NCI-H2171 (cell line): ENCODE measurements around the gene RPAIN.
A peak's percentile ranks its signal among the peaks of the same experiment; 100 is the strongest.
"Not testable (repeated sequence)": the region's sequence is repeated elsewhere in the genome, so short reads cannot be mapped to it uniquely, and the experiment has no call there.

Source experiments
- DNase-seq: peaks from one replicate; lab custom pipeline; 2025; lab: John Stamatoyannopoulos, UW

The RPAIN gene

GRCh38 chr17:5430413-5430999, 10.5 kb downstream of the RPAIN start:
- DNase-seq: no peak

DNA sequence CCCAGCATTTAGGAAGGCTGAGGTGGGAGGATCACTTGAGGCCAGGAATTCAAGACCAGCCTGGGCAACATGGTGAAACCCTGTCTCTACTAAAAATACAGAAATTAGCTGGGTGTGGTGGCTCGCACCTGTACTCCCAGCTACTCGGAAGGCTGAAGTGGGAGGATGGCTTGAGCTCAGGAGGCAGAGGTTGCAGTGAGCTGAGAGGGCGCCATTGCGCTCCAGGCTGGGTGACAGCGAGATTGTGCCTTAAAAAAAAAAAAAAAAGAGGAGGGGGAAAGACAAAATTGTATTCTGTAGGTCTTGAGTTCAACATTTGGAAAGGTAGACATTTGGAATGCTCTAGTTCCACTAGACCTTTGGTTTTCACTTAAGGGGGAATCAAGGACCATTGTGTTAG, 11.3 kb downstream of the RPAIN start:
- not testable (repeated sequence) for DNase-seq

DNA sequence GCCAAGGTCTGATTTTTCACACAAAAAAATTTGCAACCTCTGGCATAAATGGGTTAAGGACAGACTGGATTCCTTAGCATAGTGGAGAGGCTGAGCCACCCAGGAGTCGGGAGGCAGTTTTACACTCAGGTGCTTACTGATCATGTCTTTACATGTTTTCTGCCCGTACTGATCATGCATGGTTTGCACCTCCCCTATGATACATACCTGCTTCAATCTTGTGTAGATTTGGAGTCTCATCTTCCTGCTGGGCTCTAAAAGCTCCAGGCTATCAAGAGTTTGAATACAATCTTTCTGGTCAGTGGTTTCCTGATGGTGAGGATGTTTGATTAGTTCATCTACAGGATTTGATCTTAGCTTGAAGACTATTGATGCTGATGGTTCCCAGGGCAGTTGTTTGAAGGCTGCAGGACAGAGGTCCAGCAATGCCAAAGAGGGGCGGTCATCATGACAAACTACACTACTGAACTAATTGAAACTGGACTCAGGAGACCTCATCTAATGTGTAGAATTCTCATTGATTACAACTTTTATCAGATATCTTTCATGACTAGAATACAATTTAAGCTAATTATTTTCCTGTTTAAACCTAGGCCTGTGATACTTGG, 12.1 kb downstream of the RPAIN start:
- no peak for DNase-seq

GRCh38 chr17:5434984-5435383, 15.0 kb downstream of the RPAIN start:
- DNase-seq: no peak

GRCh38 chr17:5435781-5436315, 15.9 kb downstream of the RPAIN start:
- DNase-seq: not testable (repeated sequence)

DNA sequence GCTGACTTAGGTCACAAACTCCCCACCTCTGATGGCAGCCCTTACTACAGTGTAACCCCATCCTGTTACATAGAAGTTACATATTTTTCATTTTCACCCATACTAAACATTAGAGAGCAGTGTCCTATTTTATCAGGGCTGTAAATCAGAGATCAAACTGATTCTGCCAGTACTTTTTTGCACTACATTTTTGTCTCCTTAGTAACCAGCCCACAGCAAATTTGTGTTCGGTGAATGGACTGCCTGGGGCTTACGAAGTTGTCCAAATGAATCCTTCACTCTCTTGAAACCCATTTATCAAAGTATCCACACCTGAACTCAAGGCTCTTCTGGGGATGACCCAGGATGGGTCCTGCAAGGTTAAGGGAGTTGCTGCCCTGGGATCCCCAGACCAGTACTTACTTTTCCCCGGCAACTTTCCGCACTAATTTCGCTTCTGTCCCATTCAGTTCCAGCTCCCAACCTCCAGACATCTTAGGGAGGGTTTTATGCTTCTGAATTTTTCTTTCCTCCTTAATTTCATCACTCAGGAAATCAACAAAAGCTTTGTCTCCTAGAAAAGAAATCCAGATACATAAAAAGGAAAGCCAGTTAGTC, 17.8 kb downstream of the RPAIN start:
- DNase-seq: no peak

DNA sequence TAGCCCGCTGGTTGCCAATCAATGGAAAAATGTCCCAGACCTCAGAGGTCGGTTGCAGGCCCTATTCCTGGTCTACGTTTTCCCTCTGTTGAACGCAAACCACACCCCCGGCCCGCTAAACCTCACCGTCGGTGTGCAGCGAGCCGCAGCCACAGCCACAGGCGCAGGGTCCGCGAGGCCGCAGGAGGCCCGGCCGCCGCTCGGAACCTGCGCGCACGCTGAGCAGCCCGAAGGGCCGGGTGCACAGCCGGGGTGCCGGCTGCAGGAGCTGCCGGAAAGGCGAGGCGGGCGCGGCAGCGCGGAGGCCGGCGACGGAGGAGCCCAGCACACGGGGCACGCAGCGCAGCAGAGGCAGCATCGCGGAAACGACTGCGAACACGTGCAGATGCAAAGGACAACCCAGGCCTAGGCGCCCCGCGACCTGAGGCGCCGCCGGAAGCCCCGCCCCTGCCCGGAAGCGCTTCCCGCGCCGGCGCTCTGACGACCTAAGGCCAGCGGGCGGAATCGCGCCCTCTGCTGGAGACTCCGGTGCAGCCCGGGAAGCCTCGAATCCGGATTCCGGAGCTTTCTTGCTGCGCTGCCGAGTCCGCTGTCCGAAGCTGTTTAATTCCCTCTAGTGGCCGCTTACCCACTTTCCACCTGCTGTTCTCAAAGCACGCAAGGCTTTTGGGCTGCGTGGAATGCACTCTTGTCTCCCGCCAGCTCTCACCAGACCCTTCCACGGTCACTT, 18.9 kb downstream of the RPAIN start, which contains the start of gene C1QBP:
Gene C1QBP (minus strand): TSS at position 440 of the 730 bp plus-strand sequence. CDS start 82 bp downstream, at position 358.
- DNase-seq: peak; percentile 89

DNA sequence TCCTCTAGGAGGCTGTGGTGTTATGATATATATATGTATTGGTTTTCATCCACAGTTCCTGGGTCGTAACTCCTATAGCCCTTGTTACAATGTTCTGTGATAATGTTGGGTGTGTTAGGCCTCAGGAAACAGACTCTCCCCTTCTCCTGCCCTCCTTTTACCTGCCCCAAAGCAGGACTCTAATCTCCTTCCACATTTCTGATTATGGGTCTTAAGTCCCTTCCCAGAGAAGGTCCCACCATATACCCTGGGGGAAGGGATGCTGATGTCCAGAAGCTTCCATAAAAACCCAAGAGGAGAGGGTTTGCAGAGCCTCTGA, 19.4 kb downstream of the RPAIN start:
- DNase-seq: no peak

DNA sequence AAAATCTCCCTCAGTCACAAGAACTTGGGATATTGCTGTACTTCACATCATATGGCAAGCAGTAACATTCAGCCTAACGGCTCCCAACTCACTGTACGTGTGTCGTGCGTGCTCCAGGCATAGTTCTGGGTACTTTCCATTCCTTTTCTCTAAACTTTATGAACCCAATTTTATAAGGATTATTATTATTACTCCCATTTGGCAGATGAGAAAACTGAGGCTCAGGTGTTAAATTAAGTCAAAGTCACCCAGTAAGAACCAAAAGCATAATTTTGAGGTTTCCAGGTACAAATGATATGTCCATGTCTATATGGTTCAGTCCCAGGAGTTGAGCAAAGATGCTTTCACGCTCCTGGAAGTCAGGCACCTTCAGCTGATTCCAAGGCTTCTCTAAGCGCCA, 23.7 kb downstream of the RPAIN start:
- DNase-seq: no peak

GRCh38 chr17:5444209-5444608, 24.2 kb downstream of the RPAIN start:
- DNase-seq: no peak

GRCh38 chr17:5446786-5447185, 26.8 kb downstream of the RPAIN start:
- no peak for DNase-seq

DNA sequence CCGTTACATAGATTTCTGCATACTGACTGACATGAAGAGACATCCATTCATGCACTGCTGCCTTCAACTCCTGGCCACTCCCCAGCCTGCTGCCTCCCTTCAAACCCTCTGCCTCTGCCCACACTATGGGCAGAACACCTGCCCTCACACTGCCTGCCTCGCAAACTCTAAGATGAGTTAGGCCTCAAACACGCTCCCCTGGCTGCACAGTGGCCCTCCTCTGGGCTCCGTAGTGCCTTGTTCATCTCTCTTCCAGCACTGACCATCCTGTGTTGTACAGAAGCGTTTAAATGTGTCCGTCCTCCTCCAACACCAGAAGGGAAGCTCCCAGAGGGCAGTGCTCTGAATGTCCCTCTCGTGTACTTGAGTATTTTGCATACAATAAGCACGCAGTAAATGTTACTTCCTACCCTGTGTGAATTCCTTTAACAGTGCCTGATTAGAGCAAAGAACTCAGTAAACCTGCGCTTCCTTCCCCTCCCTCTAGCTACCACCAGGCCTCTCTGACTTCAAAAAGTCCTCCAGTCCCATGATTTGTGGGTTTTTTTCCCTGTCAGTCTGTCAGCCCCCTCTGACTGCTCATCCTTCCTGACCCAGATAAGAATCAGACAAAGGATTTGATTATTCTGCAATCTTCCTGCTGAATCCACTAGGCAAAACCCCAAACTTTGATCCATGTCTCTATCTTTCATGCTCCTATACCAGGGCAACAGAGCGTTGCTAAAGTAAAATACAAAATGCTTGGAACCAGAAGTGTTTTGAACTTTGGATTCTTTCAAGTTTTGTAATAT, 44.9 kb downstream of the RPAIN start:
- DNase-seq: no peak

GRCh38 chr17:5466295-5466694, 46.3 kb downstream of the RPAIN start:
- DNase-seq: no peak

- DNase-seq: no peak
These were observed 47.4 kb downstream of the RPAIN start for GRCh38 chr17:5467416-5467815.

- DNase-seq: no peak
These were observed 48.1 kb downstream of the RPAIN start for GRCh38 chr17:5468075-5468473.

GRCh38 chr17:5472511-5472910, 52.5 kb downstream of the RPAIN start:
- no peak for DNase-seq

DNA sequence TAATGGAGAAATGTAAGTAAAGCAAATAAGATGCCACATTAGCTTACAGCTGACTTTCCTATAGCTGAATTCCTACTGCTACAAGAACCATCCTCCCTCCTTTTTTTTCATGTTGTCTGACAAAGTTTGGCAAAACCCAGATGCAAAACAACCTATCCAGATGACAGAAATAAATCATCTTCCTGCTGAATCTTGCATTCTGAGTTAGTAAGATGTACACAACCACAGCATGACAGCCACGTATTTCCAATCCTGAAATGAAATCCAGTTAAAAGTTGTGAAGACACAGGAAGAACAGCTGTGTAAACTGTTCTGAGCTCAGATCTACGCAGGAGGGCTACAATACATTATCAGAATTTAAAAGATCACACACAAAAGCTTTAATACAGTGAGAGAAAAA, 53.9 kb downstream of the RPAIN start:
- DNase-seq: no peak

DNA sequence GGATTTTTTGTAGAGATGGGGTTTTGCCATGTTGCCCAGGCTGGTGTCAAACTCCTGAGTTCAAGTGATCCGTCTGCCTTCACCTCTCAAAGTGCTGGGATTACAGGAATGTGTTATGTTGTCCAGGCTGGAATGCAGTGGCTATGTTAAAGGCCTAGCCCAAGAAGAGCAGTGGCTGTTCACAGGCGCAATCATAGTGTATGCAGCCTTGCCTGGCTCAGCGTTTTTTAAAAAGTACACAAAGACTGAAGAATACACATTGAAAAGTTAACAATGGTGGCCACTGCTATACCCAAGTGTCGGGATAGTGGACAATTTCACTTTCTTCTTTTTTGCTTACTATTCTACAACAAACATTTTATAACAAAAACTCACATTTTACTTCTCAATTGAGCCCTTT, 59.0 kb downstream of the RPAIN start:
- DNase-seq: no peak

- DNase-seq: no peak
These were observed 61.0 kb downstream of the RPAIN start for GRCh38 chr17:5480962-5481361.

DNA sequence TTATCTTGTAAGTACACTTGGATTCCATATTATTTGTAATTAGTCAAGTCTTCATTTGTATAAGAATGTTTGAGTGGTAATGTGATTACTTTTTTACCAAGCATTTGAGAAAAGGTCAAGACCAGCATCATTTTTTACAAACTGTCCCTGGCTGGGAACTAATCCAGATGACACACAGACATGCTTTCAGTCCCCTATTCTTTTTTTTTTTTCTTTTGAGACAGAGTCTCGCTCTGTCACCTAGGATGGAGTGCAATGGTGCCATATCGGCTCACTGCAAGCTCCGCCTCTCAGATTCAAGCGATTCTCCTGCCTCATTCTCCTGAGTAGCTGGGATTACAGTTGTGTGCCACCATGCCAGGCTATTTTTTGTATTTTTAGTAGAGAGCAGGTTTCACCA, 61.5 kb downstream of the RPAIN start:
- no peak for DNase-seq
